COR-L47 (cell line): ENCODE measurements around the gene SERHL2.
"Not testable (repeated sequence)": the region's sequence is repeated elsewhere in the genome, so short reads cannot be mapped to it uniquely, and the experiment has no call there.

Experiments
- DNase-seq: peaks from one replicate; lab custom pipeline; 2025; lab: John Stamatoyannopoulos, UW

Gene SERHL2

DNA sequence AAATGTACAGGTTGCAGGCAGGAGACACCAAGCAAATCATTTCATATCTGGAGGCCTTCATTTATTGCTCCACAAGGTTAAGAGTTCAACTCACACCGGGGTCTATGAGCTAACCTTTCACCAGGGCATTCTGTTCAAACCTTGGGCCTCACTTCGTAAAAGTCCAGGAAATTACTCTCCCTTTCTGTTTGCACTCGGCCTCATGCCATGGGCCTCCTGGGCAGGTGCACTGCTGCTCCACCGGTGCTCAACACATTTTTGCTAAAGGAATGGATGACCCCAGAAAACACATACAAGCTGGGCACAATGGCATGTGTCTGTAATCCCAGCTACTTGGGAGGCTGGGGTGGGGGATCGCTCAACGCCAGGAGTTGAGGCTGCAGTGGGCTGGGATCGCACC lies 17.6 kb upstream of the SERHL2 start:
- no peak for DNase-seq

DNA sequence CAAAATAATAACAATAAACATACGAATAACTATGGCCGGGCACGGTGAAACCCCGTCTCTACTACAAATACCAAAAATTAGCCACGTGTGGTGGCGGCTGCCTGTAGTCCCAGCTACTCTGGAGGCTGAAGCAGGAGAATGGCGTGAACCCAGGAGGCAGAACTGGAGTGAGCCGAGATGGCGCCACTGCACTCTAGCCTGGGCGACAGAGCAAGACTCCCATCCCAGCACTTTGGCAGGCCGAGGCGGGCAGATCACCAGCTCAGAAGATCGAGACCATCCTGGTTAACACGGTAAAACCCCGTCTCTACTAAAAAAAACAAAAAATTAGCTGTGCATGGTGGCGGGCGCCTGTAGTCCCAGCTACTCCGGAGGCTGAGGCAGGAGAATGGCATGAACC lies 17.1 kb upstream of the SERHL2 start:
- DNase-seq = not testable (repeated sequence)

GRCh38 chr22:42537199-42537831 lies 16.4 kb upstream of the SERHL2 start:
- not testable (repeated sequence) for DNase-seq

GRCh38 chr22:42539236-42539771 lies 14.5 kb upstream of the SERHL2 start:
- not testable (repeated sequence) for DNase-seq

GRCh38 chr22:42544686-42545085 lies 9.1 kb upstream of the SERHL2 start:
- DNase-seq = peak; percentile 20

DNA sequence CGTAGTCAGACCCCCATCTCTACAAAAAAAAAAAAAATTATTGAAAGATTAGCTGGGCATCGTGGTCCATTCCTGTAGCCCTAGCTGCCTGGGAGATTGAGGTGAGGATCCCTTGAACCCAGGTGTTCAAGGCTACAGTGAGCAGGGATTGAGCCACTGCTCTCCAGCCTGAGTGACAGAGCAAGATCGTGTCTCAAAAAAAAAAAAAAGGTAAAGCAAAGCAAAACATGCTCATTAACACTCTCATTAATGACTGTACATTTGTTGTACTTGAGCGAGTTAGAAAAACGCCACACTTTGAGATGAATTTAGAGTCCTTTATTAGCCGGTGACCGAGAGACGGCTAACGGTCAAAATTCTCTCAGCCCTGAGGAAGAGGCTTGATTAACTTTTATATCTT lies 6.2 kb upstream of the SERHL2 start:
- no peak for DNase-seq

DNA sequence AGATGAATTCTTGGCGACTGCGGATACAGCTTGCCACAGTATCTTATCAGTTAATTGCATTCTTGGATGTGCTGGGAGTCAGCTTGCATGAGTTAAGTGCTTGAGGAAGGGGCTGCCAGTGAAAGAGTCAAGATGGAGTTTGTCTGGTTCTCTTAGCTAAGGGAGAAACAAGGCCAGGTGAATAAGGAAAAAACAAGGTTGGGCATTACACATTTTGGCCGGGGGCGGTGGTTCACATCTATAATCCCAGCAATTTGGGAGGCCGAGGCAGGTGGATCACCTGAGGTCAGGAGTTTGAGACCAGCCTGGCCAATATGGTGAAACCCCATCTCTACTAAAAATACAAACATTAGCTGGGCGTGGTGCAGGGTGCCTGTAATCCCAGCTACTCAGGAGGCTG lies 5.6 kb upstream of the SERHL2 start:
- not testable (repeated sequence) for DNase-seq

- no peak for DNase-seq
Measured at GRCh38 chr22:42548597-42549330, 5.0 kb upstream of the SERHL2 start.

DNA sequence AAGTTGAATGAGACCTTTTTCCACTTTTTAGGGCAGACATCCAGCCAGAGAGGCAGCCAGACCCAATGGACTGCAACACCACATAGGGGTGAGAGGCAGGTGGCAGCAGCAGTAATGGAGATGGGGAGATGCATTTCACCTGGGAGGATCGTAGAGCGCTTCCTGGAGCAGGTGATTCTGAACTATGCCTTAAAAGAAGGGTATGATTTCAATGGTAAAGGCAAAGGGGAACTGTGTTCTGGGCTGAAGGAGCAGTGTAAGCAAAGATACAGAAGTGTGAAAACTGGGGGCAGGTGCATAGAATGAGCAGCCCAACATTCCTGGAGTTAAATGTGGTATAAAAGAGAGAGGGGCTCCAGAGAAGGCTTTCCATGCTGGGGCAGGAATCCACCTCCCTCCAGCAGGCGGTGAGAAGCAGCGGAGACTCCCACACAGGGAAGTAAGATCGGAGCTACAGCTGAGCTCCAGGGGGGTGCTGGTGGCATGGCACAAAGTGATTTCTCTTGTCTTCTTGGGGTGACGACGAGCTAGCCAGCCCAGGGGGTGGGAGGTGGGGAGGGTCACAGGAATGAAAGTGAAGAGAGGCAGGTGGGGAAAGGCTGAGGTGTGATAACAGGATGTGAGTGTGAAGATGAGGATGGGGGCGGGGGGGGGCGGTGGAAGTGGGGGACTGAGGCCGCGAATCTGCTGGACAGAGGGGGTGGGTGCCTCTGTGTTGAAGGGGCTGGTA lies 4.3 kb upstream of the SERHL2 start:
- no peak for DNase-seq

DNA sequence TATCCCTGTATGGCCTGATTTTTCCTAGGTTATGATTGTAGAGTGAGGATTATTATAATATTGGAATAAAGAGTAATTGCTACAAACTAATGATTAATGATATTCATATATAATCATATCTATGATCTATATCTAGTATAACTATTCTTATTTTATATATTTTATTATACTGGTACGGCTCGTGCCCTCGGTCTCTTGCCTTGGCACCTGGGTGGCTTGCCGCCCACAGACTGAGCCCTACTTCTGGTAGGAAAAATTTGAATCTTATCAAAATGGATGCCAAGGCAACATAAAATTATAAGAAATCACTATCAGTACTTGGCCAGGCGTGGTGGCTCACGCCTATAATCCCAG lies 1.5 kb upstream of the SERHL2 start:
- not testable (repeated sequence) for DNase-seq

DNA sequence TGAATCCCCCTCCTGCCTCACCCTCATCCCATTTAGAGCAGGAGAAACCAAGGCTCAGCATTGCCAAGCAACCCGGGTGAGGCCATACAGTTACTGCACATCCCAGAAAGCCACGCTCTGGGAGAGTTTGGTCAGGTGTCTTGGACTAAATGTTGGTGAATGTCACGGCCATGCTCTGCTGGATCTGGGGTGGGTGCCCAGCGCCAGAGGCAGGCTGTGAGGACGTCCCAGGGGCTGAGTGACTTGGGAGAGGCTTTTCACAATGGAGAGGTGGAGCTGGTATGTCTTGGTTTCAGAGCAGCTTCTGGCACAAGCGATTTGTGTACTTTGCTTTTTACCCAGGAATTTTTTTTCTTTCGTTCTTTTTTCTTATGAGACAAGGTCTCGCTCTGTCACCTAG lies 6.6 kb downstream of the SERHL2 start:
- DNase-seq = no peak

- DNase-seq = no peak
Measured at GRCh38 chr22:42560781-42561180, 7.0 kb downstream of the SERHL2 start.

DNA sequence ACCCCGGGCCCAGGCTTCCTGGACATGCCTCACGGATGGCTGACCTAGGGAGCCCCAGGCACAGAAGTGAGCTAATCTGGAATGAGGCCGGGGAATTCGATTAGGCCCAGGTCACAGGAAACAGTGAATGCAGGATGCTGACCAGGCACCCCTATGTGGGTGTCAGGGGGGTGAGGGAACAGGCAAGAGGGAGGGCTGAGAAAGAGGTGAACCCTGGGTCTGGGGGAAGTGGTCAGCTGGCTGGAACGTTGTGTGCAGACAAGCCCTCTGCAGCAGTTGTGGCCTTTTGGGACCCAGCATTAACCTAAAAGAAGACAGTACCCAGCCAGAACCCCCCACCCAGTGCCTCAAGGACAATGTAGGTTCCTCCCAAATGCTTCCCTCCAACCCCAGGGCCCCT lies 8.1 kb downstream of the SERHL2 start:
- DNase-seq = no peak

- DNase-seq = no peak
Measured at GRCh38 chr22:42562279-42562678, 8.5 kb downstream of the SERHL2 start.

DNA sequence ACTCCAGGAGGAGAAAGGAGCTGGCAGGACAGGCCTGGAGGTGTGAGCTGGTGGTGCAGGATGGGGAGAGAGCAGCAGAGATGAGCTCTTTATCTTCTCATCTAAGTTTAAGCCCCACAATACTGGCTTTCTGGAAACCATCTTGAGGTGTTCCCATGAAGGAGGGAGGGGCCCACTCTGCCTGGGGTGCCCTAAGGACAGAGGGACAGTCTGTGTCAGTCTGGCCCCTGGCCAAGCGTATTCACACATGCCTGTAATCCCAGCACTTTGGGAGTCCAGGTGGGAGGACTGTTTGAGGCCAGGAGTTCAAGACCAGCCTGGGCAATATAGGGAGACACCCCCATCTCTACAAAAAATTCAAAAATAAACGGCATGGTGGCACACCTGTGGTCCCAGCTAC lies 8.9 kb downstream of the SERHL2 start:
- no peak for DNase-seq

GRCh38 chr22:42563943-42564342 lies 10.2 kb downstream of the SERHL2 start:
- not testable (repeated sequence) for DNase-seq

- DNase-seq = no peak
Measured at GRCh38 chr22:42564699-42565098, 10.9 kb downstream of the SERHL2 start.

DNA sequence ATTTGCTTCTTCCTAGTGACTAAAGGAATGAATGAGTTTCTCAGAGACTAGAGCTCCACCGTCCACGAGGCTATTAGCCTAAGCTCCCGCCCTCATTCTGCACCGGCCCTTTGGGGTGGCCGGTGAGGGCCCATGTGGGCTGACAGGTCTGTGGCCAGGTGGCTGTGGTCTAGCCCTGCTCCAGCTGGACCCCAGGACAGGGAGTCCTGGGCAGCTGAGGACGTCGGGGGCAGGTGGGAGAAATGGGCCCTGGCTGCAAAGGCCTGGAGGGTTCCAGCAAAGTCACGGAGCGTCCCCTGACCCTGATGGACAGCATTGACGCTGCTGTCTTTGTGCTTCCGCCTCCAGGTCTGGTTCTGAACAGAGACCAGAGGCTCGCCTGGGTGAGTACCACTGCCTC lies 12.2 kb downstream of the SERHL2 start:
- no peak for DNase-seq

- not testable (repeated sequence) for DNase-seq
Measured at GRCh38 chr22:42567950-42568349, 14.2 kb downstream of the SERHL2 start.

DNA sequence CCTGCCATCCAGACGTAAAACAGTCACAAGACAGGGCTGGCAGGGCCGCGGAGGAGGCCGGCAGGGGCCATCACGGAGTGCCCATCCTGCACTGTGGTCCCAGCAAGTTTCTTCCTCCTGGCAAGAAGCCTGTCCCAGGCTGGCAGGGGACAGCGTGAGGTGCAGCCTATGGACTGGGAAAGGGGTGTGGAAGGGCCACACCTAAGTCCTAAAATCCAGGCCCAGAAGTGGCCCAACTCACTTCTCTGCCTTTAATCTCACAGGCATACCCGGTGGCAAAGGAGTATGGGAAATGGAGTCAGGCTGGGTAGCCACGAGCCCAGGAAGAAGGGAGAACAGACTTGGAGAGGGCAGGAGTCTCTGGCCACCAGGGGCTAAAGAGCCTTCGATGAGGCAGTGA lies 16.8 kb downstream of the SERHL2 start:
- not testable (repeated sequence) for DNase-seq

GRCh38 chr22:42571068-42571467 lies 17.3 kb downstream of the SERHL2 start:
- not testable (repeated sequence) for DNase-seq

DNA sequence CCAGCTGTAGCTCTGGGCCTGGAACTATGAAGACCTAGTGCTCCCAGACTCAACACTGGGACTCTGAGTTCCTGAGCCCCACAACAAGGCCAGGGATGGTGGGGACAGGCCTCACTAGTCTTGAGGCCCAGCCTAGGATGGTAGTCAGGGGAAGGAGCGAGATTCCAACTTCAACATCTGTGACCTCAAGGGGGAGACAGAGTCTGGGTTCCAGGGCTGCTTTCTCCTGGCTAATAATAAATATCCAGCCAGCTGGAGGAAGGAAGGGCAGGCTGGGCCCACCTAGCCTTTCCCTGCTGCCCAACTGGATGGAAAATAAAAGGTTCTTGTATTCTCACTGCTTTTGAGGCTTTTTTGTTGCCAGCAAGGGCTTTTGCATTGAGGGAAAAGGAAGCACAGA lies 20.3 kb downstream of the SERHL2 start:
- DNase-seq = not testable (repeated sequence)

GRCh38 chr22:42574468-42574867 lies 20.7 kb downstream of the SERHL2 start:
- not testable (repeated sequence) for DNase-seq
